ENCODE data around the gene PRKCA. TPM values are rescaled to one million over a fixed set of nuclear protein-coding genes. Genes with fewer than 3 reads are reported as not detected.

The PRKCA gene
- total and polyA plus RNA-seq, 9 of the 15 experiments (the other 6 are each of a cell fraction or from before 2014, with no cell fraction given): 3.2 to 33.0 (median 17.8) TPM

DNA sequence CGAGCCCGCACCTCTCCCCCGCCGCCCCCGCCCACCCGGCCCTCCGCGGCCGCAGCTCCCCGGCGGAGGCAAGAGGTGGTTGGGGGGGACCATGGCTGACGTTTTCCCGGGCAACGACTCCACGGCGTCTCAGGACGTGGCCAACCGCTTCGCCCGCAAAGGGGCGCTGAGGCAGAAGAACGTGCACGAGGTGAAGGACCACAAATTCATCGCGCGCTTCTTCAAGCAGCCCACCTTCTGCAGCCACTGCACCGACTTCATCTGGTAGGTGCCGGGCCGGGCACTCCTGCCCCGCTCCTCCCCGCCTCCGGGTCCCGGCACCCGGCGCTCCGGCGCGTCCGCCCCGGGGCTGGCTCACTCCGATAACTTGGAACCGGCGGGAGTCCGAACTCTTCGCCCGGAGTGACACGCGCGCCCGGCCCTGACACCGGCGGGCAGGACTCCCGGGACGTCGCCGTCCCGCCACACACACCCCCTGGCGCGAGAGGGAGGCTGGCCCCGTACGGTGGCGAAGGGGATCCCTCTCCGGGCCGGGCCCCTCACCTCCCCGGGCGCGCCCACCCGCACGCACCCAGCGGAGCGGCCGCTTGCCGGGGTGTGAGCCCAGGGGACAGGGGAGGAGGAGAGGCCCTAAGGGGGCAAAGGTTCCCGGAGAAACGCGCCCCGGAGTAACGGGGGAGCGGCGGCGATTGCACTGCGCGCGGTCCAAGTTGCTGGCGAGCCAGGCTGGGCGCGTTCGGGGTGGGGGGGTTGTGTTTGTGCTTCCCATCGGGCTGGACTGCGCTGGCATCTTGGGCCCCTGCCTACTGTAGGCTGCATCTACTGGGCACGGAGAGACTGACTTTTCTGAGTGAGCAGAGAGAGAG lies 581 bp downstream of the PRKCA start (continued):
- TF ChIP-seq, protein P1, sequence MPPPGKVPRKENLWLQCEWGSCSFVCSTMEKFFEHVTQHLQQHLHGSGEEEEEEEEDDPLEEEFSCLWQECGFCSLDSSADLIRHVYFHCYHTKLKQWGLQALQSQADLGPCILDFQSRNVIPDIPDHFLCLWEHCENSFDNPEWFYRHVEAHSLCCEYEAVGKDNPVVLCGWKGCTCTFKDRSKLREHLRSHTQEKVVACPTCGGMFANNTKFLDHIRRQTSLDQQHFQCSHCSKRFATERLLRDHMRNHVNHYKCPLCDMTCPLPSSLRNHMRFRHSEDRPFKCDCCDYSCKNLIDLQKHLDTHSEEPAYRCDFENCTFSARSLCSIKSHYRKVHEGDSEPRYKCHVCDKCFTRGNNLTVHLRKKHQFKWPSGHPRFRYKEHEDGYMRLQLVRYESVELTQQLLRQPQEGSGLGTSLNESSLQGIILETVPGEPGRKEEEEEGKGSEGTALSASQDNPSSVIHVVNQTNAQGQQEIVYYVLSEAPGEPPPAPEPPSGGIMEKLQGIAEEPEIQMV (tag; conservative IDR thresholded peaks at IDR 0.05; ENCODE audit: low read depth): no peak
- TF ChIP-seq MYC (IDR thresholded peaks at IDR 0.05; ENCODE audit: low read depth, low read length): peak; percentile 59; the same call in 1 of the 2 replicates
- no peak for TF ChIP-seq MYC (CRISPR knock-in tag; IDR thresholded peaks at IDR 0.05; ENCODE audit: borderline replicate concordance, low read depth)
- no peak for TF ChIP-seq HSF4 (CRISPR knock-in tag; IDR thresholded peaks at IDR 0.05; ENCODE audit: borderline replicate concordance)
- TF ChIP-seq GATA2 (CRISPR knock-in tag; IDR thresholded peaks at IDR 0.05): no peak
- TF ChIP-seq ZBTB7A (IDR thresholded peaks at IDR 0.05; ENCODE audit: borderline replicate concordance, control insufficient read depth, low read depth, low read length): 0 out of 2 replicates have a peak, but pooled peaks have one; percentile 46
- TF ChIP-seq CREBBP (IDR thresholded peaks at IDR 0.05; ENCODE audit: low read depth, low read length): no peak
- no peak for TF ChIP-seq MAFG (tag; conservative IDR thresholded peaks at IDR 0.05)
- TF ChIP-seq DIDO1 (tag; IDR thresholded peaks at IDR 0.05; ENCODE audit: low read depth): no peak
- peak; percentile 94 for TF ChIP-seq ZNF740 (CRISPR knock-in tag; IDR thresholded peaks at IDR 0.05)
- TF ChIP-seq ZNF740 (tag; IDR thresholded peaks at IDR 0.05): no peak; a peak in 1 of 4 replicates
- TF ChIP-seq MBD2 (IDR thresholded peaks at IDR 0.05; ENCODE audit: borderline replicate concordance, low read depth): no peak
- TF ChIP-seq ETV1 (tag; conservative IDR thresholded peaks at IDR 0.05; ENCODE audit: low read depth): no peak
- TF ChIP-seq TEAD2 (tag; IDR thresholded peaks at IDR 0.05): no peak
- TF ChIP-seq RBM15 (IDR thresholded peaks at IDR 0.05; ENCODE audit: insufficient read depth, low read length): no peak
- peak; percentile 71; the same call in 1 of the 2 replicates for TF ChIP-seq KAT7 (CRISPR knock-in tag; IDR thresholded peaks at IDR 0.05; ENCODE audit: borderline replicate concordance)
- no peak for TF ChIP-seq BCOR (IDR thresholded peaks at IDR 0.05)
- TF ChIP-seq STAT5B (CRISPR knock-in tag; IDR thresholded peaks at IDR 0.05): no peak
- TF ChIP-seq OTX1 (CRISPR knock-in tag; IDR thresholded peaks at IDR 0.05): no peak
- no peak for TF ChIP-seq TRIM28 (IDR thresholded peaks at IDR 0.05)
- no peak for TF ChIP-seq ZNF57 (CRISPR knock-in tag; IDR thresholded peaks at IDR 0.05)
- TF ChIP-seq CBX3 (IDR thresholded peaks at IDR 0.05; ENCODE audit: borderline replicate concordance in 1 of 2, low read length in 2 of 2): no peak
- no peak for TF ChIP-seq BACH1 (tag; IDR thresholded peaks at IDR 0.05)
- no peak for TF ChIP-seq RAD51 (IDR thresholded peaks at IDR 0.05; ENCODE audit: borderline replicate concordance, low read depth)
- no peak for TF ChIP-seq HIVEP1 (CRISPR knock-in tag; IDR thresholded peaks at IDR 0.05)
- TF ChIP-seq NR2F6 (CRISPR knock-in tag; IDR thresholded peaks at IDR 0.05): no peak
- no peak for TF ChIP-seq CHD4 (IDR thresholded peaks at IDR 0.05; ENCODE audit: insufficient read depth, insufficient replicate concordance, low read depth, low read length, poor library complexity, severe bottlenecking)
- TF ChIP-seq KHSRP (IDR thresholded peaks at IDR 0.05): no peak
- TF ChIP-seq RFX7 (CRISPR knock-in tag; IDR thresholded peaks at IDR 0.05): no peak

Data from K562 (cell line).